Naive thymus-derived CD4-positive, alpha-beta T cell (primary cell): ENCODE data around the gene SLC30A2. TPM values are rescaled to one million over a fixed set of nuclear protein-coding genes. Genes with fewer than 3 reads are reported as not detected.

Experiments used
- ATAC-seq: fragments of 150-1000 bp; cut with Tn5 transposase; 2 replicates; pipeline ENCODE4 v1.10.0; 2021; ENCODE audit warnings: mild to moderate bottlenecking, moderate library complexity
- CTCF ChIA-PET: fragments of 350-600 bp; sonication (Branson Sonifier 250); formaldehyde crosslinking; loops from one replicate; lab custom pipeline; 2021; ENCODE audit warnings: antibody characterized with exemption; lab: Charles Lee
- POLR2A ChIA-PET: fragments of 350-600 bp; sonication (Branson Sonifier 250); formaldehyde crosslinking; loops from one replicate; lab custom pipeline; 2021; ENCODE audit warnings: antibody characterized with exemption, inconsistent platforms; lab: Charles Lee
- DNase-seq, 9 donors: peaks; one replicate each; pipeline versions ENCODE4 v3.0.0 to v3.0.0-alpha.2; 2020 to 2022; ENCODE audit warnings: mixed read lengths in 1 of 9
- H3K27ac ChIP-seq: one replicate; pipeline ENCODE4 v1.7.0; 2013; ENCODE audit warnings: mild to moderate bottlenecking, low read depth, low read length, moderate library complexity
- H3K27me3 ChIP-seq, 2 donors: one replicate each; pipeline ENCODE4 v1.7.0; 2013; ENCODE audit warnings: low read length in 2 of 2, mild to moderate bottlenecking in 2 of 2, moderate library complexity in 2 of 2; ENCODE audit not compliant: control insufficient read depth in 2 of 2, insufficient read depth in 2 of 2
- H3K36me3 ChIP-seq, 3 experiments: 1 replicate in 2 of 3; 2 replicates in 1 of 3; pipeline ENCODE4 v1.7.0; 2013; ENCODE audit warnings: low read length in 3 of 3, mild to moderate bottlenecking in 3 of 3, moderate library complexity in 1 of 3; ENCODE audit not compliant: insufficient read depth in 3 of 3, control insufficient read depth in 2 of 3
- H3K4me1 ChIP-seq, 2 donors: one replicate each; pipeline ENCODE4 v1.7.0; 2013; ENCODE audit warnings: low read length in 2 of 2, mild to moderate bottlenecking in 2 of 2, moderate library complexity in 1 of 2; ENCODE audit not compliant: control insufficient read depth in 2 of 2, insufficient read depth in 2 of 2
- H3K4me3 ChIP-seq: 2 replicates; pipeline ENCODE4 v1.7.0; 2013; ENCODE audit warnings: mild to moderate bottlenecking, low read length
- H3K9me3 ChIP-seq, 3 experiments: 1 replicate in 2 of 3; 2 replicates in 1 of 3; pipeline ENCODE4 v1.7.0; 2013; ENCODE audit warnings: low read length in 3 of 3; ENCODE audit not compliant: control insufficient read depth in 2 of 3
- H3K27ac Mint-ChIP-seq, 9 donors: one replicate each; pipeline ENCODE4 v1.8.0; 2020 to 2022; ENCODE audit warnings: mixed read lengths in 9 of 9, mild to moderate bottlenecking in 8 of 9, moderate library complexity in 5 of 9, inconsistent platforms in 2 of 9
- H3K27me3 Mint-ChIP-seq, 5 donors: one replicate each; pipeline ENCODE4 v1.8.0; 2021 to 2022; ENCODE audit warnings: mixed read lengths in 5 of 5, mild to moderate bottlenecking in 1 of 5
- H3K36me3 Mint-ChIP-seq, 5 donors: one replicate each; pipeline ENCODE4 v1.8.0; 2020 to 2022; ENCODE audit warnings: mixed read lengths in 5 of 5, mild to moderate bottlenecking in 3 of 5, inconsistent platforms in 1 of 5
- H3K4me1 Mint-ChIP-seq, 7 donors: one replicate each; pipeline ENCODE4 v1.8.0; 2020 to 2022; ENCODE audit warnings: mixed read lengths in 7 of 7, mild to moderate bottlenecking in 3 of 7, inconsistent platforms in 1 of 7
- H3K4me3 Mint-ChIP-seq, 10 donors: one replicate each; pipeline ENCODE4 v1.8.0; 2020 to 2022; ENCODE audit warnings: mild to moderate bottlenecking in 10 of 10, mixed read lengths in 10 of 10, moderate library complexity in 6 of 10, inconsistent platforms in 2 of 10
- H3K9me3 Mint-ChIP-seq, 11 donors: one replicate each; pipeline ENCODE4 v1.8.0; 2020 to 2022; ENCODE audit warnings: mixed read lengths in 11 of 11, mild to moderate bottlenecking in 4 of 11, inconsistent platforms in 1 of 11, moderate library complexity in 1 of 11
- intact Hi-C, 2 donors: fragments of 100-400 bp; cut with micrococcal nuclease; formaldehyde crosslinking; loops; one replicate each; pipeline ENCODE4 v1.15.1; 2023
- polyA plus RNA-seq, 2 donors: library from polyadenylated mRNA; unstranded; fragments of 300-500 nt; fragmentation: Illumina TruSeq; gene quantifications; one replicate each; pipeline ENCODE4 v1.2.3, GENCODE V29; 2021
- total RNA-seq, 6 experiments: library from RNA in 5 of 6; stranded (reverse) in 5 of 6; gene quantifications; 1 replicate in 5 of 6; 2 replicates in 1 of 6; pipeline ENCODE4 v1.2.3 and lab custom pipeline; 2021 to 2026

The SLC30A2 gene
- total and polyA plus RNA-seq, 7 experiments from 2014 or later, result not detected

DNA sequence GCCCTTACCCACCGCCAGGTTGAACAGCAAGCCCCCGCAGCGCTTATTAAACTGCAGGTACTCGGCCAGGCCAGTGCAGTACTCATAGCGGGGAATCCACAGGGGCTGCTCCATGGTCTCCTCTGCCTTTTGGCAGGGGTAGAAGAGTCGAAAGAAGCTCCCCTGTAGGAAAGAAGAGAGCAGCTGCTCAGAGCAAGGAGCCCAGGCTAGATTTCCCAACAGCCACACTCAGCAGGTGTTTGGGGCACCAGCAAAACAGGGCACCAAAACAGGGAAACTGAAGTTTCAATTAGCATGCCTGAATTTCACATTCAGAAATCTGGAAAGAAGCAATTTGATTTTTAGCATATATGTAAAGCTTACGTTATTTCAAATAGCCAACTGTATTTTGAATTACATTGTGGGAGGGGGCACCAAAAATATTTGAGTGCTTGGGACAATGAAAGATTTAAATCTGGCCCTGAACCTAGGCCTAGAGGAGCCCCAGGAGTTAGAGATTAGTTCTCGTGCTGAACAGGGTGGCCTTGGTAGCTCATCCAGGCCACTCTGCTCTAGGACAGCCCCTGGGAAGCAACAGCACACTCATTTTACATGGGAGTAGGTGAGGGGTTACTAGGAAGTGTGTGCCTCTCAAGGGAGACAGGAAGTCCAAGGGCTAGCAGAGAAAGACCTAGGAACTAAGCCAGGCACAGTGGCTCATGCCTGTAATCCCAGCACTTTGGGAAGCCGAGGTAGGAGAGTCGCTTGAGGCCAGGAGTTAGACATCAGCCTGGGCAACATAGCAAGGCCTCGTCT lies 56.3 kb downstream of the SLC30A2 start:
- Histone ChIP-seq H3K4me3 (peak overlapping the region; percentile 63), H3K4me1 (peaks cover 36 to 41% of the 10 kb centered on the region in 2 donors), H3K27ac (peak overlapping the region; percentile 86), H3K27me3 (no peaks in the 10 kb centered on the region), H3K9me3 (no peaks in the 10 kb centered on the region), H3K36me3 (no peaks in the 10 kb centered on the region)
- ChIA-PET POLR2A (interaction anchor here (0.7 to 12.3 kb wide), 12 partner anchors 9 to 979 kb away, joined by 3 to 173 read pairs (median 5); partner anchors contain the start of gene MTFR1L), CTCF (interaction anchor here (0.6 to 5.0 kb wide), 5 partner anchors 8 to 687 kb away, joined by 3 to 38 read pairs (median 3); partner anchors contain the start of genes MTFR1L and PAFAH2)
- Mint-ChIP-seq H3K36me3 (peaks cover 16 to 31% (median 23%) of the 10 kb centered on the region in 5 donors), H3K4me1 (peaks cover 44 to 86% (median 79%) of the 10 kb centered on the region in 7 donors), H3K27ac (peak overlapping the region; percentile 81 to 94 (median 91)), H3K9me3 (no peaks in the 10 kb centered on the region), H3K4me3 (peak overlapping the region; percentile 82 to 97 (median 90)), H3K27me3 (no peaks in the 10 kb centered on the region)
- intact Hi-C loops, result loop anchor here (1.0 to 10.0 kb wide), 3 partner anchors 9 to 555 kb away; partner anchors contain the start of genes MACO1 (in 1 of the 2) and PAFAH2 (in 1 of the 2)
- ATAC-seq, result no peak
- no peak for DNase-seq

DNA sequence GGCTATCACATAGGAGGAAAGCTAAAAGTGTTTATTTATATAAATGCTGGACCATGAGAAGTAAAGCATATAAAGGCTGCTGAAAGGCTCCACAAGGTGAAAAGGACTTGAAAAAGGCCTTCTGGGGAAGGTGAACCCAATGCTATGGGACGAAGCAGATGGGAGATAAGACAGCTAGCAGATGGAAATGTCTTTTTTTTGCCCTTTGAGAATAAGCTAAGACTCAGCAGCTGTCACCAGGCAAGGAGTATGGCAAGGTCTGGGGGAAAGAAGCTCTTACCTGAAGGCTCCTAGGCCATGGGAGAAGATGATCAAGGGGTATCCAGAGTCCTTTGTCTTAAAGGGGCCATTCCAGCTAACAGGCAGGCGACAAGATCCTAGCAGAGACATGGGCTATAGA lies 58.0 kb downstream of the SLC30A2 start:
- Histone ChIP-seq H3K36me3 (peaks cover 0 to 15% (median 4%) of the 10 kb centered on the region in 3 experiments), H3K4me1 (peaks cover 34 to 39% of the 10 kb centered on the region in 2 donors), H3K4me3 (no peak overlapping the region), H3K27ac (no peak overlapping the region), H3K27me3 (no peaks in the 10 kb centered on the region), H3K9me3 (no peaks in the 10 kb centered on the region)
- intact Hi-C loops, result no loop called here
- CTCF ChIA-PET, result interaction anchor here (0.6 to 5.0 kb wide), 4 partner anchors 10 to 96 kb away, joined by 3 to 38 read pairs (median 6); partner anchors contain the start of gene PAFAH2
- Mint-ChIP-seq H3K27me3 (no peaks in the 10 kb centered on the region), H3K36me3 (peaks cover 12 to 37% (median 29%) of the 10 kb centered on the region in 5 donors), H3K4me1 (peaks cover 44 to 73% (median 68%) of the 10 kb centered on the region in 7 donors), H3K9me3 (no peaks in the 10 kb centered on the region), H3K4me3 (peak overlapping the region in 9 of 10 donors; percentile 45 to 96 (median 88)), H3K27ac (peak overlapping the region in 6 of 9 donors; percentile 6 to 94 (median 68))
- POLR2A ChIA-PET, result interaction anchor here (0.7 to 12.3 kb wide), 7 partner anchors 9 to 121 kb away, joined by 3 to 173 read pairs (median 7); partner anchors contain the start of gene PAFAH2
- no peak for ATAC-seq
- DNase-seq, result no peak

Other genes with a start within 250 kb of the SLC30A2 start
- gene SELENON, start 245.9 kb downstream of the SLC30A2 start, total RNA-seq, result 10 to 100 TPM; 11.9 to 27.7 (median 25.8) TPM
- gene SELENON, start 245.9 kb downstream of the SLC30A2 start, polyA plus RNA-seq, result 1 to 10 TPM; 2.6 to 5.6 TPM
- gene MTFR1L, start 226.2 kb downstream of the SLC30A2 start, total RNA-seq, result 10 to 100 TPM; 39.6 to 60.2 (median 42.3) TPM
- 10 to 100 TPM; 42.4 to 51.2 TPM for gene MTFR1L, start 226.2 kb downstream of the SLC30A2 start, polyA plus RNA-seq
- 1 to 10 TPM in 1 of 5 experiments, under 1 TPM in 1, not detected in 3; 0.83 to 4.3 TPM for gene AUNIP, start 186.7 kb downstream of the SLC30A2 start, total RNA-seq
- gene AUNIP, start 186.7 kb downstream of the SLC30A2 start, polyA plus RNA-seq, result not detected
- 1 to 10 TPM; 3.4 to 6.0 (median 4.0) TPM for gene PAQR7, start 170.4 kb downstream of the SLC30A2 start, total RNA-seq
- under 1 TPM; 0.21 to 0.51 TPM for gene PAQR7, start 170.4 kb downstream of the SLC30A2 start, polyA plus RNA-seq
- 100 to 1,000 TPM in 1 of 5 experiments, 10 to 100 TPM in 4; 29.3 to 347 (median 75.3) TPM for gene STMN1, start 139.7 kb downstream of the SLC30A2 start, total RNA-seq
- gene STMN1, start 139.7 kb downstream of the SLC30A2 start, polyA plus RNA-seq, result 100 to 1,000 TPM; 247 to 289 TPM
- 10 to 100 TPM; 11.4 to 36.0 (median 12.7) TPM for gene PAFAH2, start 48.1 kb downstream of the SLC30A2 start, total RNA-seq
- gene PAFAH2, start 48.1 kb downstream of the SLC30A2 start, polyA plus RNA-seq, result 10 to 100 TPM; 19.5 to 23.7 TPM
- gene EXTL1, start 24.3 kb downstream of the SLC30A2 start, total RNA-seq, result under 1 TPM in 2 of 5 experiments, not detected in 3; 0.14 to 0.32 TPM
- gene EXTL1, start 24.3 kb downstream of the SLC30A2 start, polyA plus RNA-seq, result not detected
- not detected for gene TRIM63, start 21.5 kb upstream of the SLC30A2 start, total RNA-seq
- gene TRIM63, start 21.5 kb upstream of the SLC30A2 start, polyA plus RNA-seq, result not detected
- gene PDIK1L, start 65.7 kb upstream of the SLC30A2 start, total RNA-seq, result 10 to 100 TPM in 4 of 5 experiments, 1 to 10 TPM in 1; 9.1 to 29.6 (median 20.3) TPM
- gene PDIK1L, start 65.7 kb upstream of the SLC30A2 start, polyA plus RNA-seq, result 1 to 10 TPM; 4.7 to 7.4 TPM
- gene FAM110D, start 113.0 kb upstream of the SLC30A2 start, total RNA-seq, result not detected
- not detected for gene FAM110D, start 113.0 kb upstream of the SLC30A2 start, polyA plus RNA-seq
- not detected for gene C1orf232, start 122.8 kb upstream of the SLC30A2 start, total RNA-seq
- gene C1orf232, start 122.8 kb upstream of the SLC30A2 start, polyA plus RNA-seq, result not detected
- 10 to 100 TPM in 2 of 5 experiments, 1 to 10 TPM in 3; 7.8 to 36.3 (median 9.6) TPM for gene ZNF593, start 123.8 kb upstream of the SLC30A2 start, total RNA-seq
- 10 to 100 TPM; 22.2 to 25.3 TPM for gene ZNF593, start 123.8 kb upstream of the SLC30A2 start, polyA plus RNA-seq
- not detected for gene ZNF593OS, start 125.7 kb upstream of the SLC30A2 start, total RNA-seq
- gene ZNF593OS, start 125.7 kb upstream of the SLC30A2 start, polyA plus RNA-seq, result under 1 TPM in 1 of 2 donors, not detected in 1; 0.97 TPM
- 1 to 10 TPM; 2.4 to 7.5 (median 4.6) TPM for gene CNKSR1, start 131.4 kb upstream of the SLC30A2 start, total RNA-seq
- 1 to 10 TPM in 1 of 2 donors, under 1 TPM in 1; 0.63 to 1.4 TPM for gene CNKSR1, start 131.4 kb upstream of the SLC30A2 start, polyA plus RNA-seq
- not detected for gene CATSPER4, start 144.5 kb upstream of the SLC30A2 start, total RNA-seq
- not detected for gene CATSPER4, start 144.5 kb upstream of the SLC30A2 start, polyA plus RNA-seq
- gene CEP85, start 188.1 kb upstream of the SLC30A2 start, total RNA-seq, result 10 to 100 TPM; 12.1 to 34.8 (median 20.7) TPM
- 10 to 100 TPM in 1 of 2 donors, 1 to 10 TPM in 1; 5.4 to 12.1 TPM for gene CEP85, start 188.1 kb upstream of the SLC30A2 start, polyA plus RNA-seq
- 100 to 1,000 TPM; 156 to 636 (median 224) TPM for gene SH3BGRL3, start 234.0 kb upstream of the SLC30A2 start, total RNA-seq
- 100 to 1,000 TPM; 569 to 630 TPM for gene SH3BGRL3, start 234.0 kb upstream of the SLC30A2 start, polyA plus RNA-seq